Subcutaneous adipose tissue (tissue), 4 donors: Measurements from ENCODE around the gene AGBL5. TPM values are rescaled to one million over a fixed set of nuclear protein-coding genes. Genes with fewer than 3 reads are reported as not detected.

Experiments used
- CTCF ChIP-seq: fragments of 450-650 bp; IDR thresholded peaks from one replicate; pipeline ENCODE4 v1.5.1; 2016; ENCODE audit warnings: low read depth, mild to moderate bottlenecking, control low read depth, antibody characterized with exemption, moderate library complexity
- total RNA-seq, 4 donors: library from RNA; depleted of rRNA; stranded (reverse); fragments of >200 nt; gene quantifications; one replicate each; pipeline ENCODE4 v1.1.0, GENCODE V29; 2016

AGBL5 gene
- total RNA-seq, 4 donors from 2014 or later: 5.7 to 11.3 (median 9.1) TPM

GRCh38 chr2:27024812-27025211 is 26.7 kb upstream of the AGBL5 start:
- TF ChIP-seq CTCF: no peak

- TF ChIP-seq CTCF: no peak
These were observed 26.1 kb upstream of the AGBL5 start for GRCh38 chr2:27025281-27025800.

GRCh38 chr2:27025861-27026851 is 25.3 kb upstream of the AGBL5 start:
- TF ChIP-seq CTCF: no peak

DNA sequence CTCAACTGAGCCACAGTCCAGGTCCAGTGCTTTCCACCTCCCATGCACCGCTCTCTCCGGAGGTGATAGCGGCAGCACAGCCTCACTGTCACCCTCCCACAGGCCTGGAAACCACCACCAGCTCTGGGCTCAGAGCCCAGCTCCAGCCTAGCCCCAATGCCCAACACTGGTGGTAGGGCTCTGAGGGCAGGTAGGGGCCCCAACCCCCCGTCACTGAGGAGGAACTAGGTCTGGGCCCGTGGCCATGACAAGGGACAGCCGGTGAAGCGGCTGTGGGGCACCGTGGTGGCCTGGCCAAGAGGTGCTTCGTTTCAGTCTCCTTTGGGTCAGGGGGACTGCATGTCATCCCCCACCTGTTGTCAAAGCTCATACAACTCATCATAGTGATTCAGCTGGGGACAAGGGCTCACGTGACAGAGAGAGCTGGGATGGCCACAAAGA is 24.2 kb upstream of the AGBL5 start:
- no peak for TF ChIP-seq CTCF

- TF ChIP-seq CTCF: no peak
These were observed 22.4 kb upstream of the AGBL5 start for GRCh38 chr2:27029051-27029450.

- no peak for TF ChIP-seq CTCF
These were observed 18.8 kb upstream of the AGBL5 start, which contains the start of gene TMEM214 for GRCh38 chr2:27032495-27033252. TMEM214 (plus strand) TSS chr2:27032965; CDS start chr2:27033016, 51 bp downstream.

DNA sequence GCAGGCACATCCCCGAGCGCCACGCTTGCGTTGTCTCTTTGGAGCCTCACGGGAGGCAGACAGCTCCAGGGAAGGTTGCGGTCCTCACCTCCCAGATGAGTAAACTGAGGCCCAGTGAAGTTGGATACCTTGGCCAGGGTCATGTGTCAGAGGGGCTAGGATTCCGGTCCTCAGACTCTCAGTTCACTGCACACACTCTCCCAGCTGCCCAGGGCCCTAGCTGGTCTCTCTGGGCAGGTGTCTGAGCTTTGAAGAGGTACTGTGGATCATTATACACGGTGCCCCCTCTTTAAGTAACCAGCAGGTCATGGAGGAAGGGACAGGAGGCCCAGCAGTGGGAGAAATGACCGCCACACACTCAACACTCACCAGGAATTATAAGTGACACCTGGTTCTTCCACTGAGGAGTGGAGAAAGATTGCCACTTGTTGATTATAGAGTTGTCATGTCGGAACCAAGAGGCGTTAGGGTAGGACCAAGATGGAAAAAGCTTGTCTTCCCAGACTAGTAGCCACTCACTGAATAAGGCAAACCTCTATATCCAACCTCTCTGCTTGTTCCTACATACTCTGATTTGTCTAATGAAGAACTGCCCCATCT is 18.1 kb upstream of the AGBL5 start:
- no peak for TF ChIP-seq CTCF
